ENCODE results near the gene GPATCH2L. TPM values are rescaled to one million over a fixed set of nuclear protein-coding genes. Genes with fewer than 3 reads are reported as not detected.
A peak's percentile ranks its signal among the peaks of the same experiment; 100 is the strongest.

GPATCH2L gene
- total RNA-seq, 1 donor: 43.8 TPM

- peaks cover 83% of the 10 kb centered on the region for H3K79me2 ChIP-seq (ENCODE audit: insufficient read depth, low read length)
- no peaks in the 10 kb centered on the region for H3K9me3 ChIP-seq (ENCODE audit: low read depth, low read length)
- no peak for DNase-seq (ENCODE audit: insufficient read length, low spot score, missing footprints)
- peaks cover 2% of the 10 kb centered on the region for H4K20me1 ChIP-seq (ENCODE audit: insufficient read depth, low read length)
- H3K4me3 ChIP-seq (ENCODE audit: insufficient read depth, low read length): no peak overlapping the region
- H3K4me1 ChIP-seq (ENCODE audit: insufficient read depth, low read length): no peaks in the 10 kb centered on the region
- no peak overlapping the region for H3K27ac ChIP-seq (ENCODE audit: low read depth, low read length)
- TF ChIP-seq CTCF (IDR thresholded peaks at IDR 0.05; ENCODE audit: extremely low read depth, low read depth, low read length): no peak
- H2AFZ ChIP-seq (ENCODE audit: low read length): no peak overlapping the region
- H3K4me2 ChIP-seq (ENCODE audit: insufficient read depth, low read length): no peak overlapping the region
- H3K36me3 ChIP-seq (ENCODE audit: insufficient read depth, low read length): peaks cover 54% of the 10 kb centered on the region
- H3K27me3 ChIP-seq (ENCODE audit: insufficient read depth, low read length): no peaks in the 10 kb centered on the region
These were observed 18.1 kb downstream of the GPATCH2L start for GRCh38 chr14:76169776-76170175.

GRCh38 chr14:76174982-76175381, 23.3 kb downstream of the GPATCH2L start:
- H3K79me2 ChIP-seq (ENCODE audit: insufficient read depth, low read length): peaks cover 45% of the 10 kb centered on the region

GRCh38 chr14:76175942-76176341, 24.2 kb downstream of the GPATCH2L start:
- H2AFZ ChIP-seq (ENCODE audit: low read length): no peak overlapping the region
- DNase-seq (ENCODE audit: insufficient read length, low spot score, missing footprints): no peak
- H3K4me2 ChIP-seq (ENCODE audit: insufficient read depth, low read length): no peak overlapping the region
- no peak overlapping the region for H3K4me3 ChIP-seq (ENCODE audit: insufficient read depth, low read length)
- no peak for TF ChIP-seq CTCF (IDR thresholded peaks at IDR 0.05; ENCODE audit: extremely low read depth, low read depth, low read length)
- peaks cover 69% of the 10 kb centered on the region for H3K36me3 ChIP-seq (ENCODE audit: insufficient read depth, low read length)
- no peak overlapping the region for H3K27ac ChIP-seq (ENCODE audit: low read depth, low read length)
- no peaks in the 10 kb centered on the region for H3K27me3 ChIP-seq (ENCODE audit: insufficient read depth, low read length)
- peaks cover 39% of the 10 kb centered on the region for H3K79me2 ChIP-seq (ENCODE audit: insufficient read depth, low read length)
- H3K9me3 ChIP-seq (ENCODE audit: low read depth, low read length): no peaks in the 10 kb centered on the region
- no peaks in the 10 kb centered on the region for H4K20me1 ChIP-seq (ENCODE audit: insufficient read depth, low read length)
- H3K4me1 ChIP-seq (ENCODE audit: insufficient read depth, low read length): no peaks in the 10 kb centered on the region

More at GRCh38 chr14:76174982-76175381, 23.3 kb downstream of the GPATCH2L start:
- H2AFZ ChIP-seq (ENCODE audit: low read length): no peak overlapping the region
- H3K4me3 ChIP-seq (ENCODE audit: insufficient read depth, low read length): no peak overlapping the region
- H3K9me3 ChIP-seq (ENCODE audit: low read depth, low read length): no peaks in the 10 kb centered on the region
- no peaks in the 10 kb centered on the region for H3K4me1 ChIP-seq (ENCODE audit: insufficient read depth, low read length)
- H3K4me2 ChIP-seq (ENCODE audit: insufficient read depth, low read length): no peak overlapping the region
- no peaks in the 10 kb centered on the region for H4K20me1 ChIP-seq (ENCODE audit: insufficient read depth, low read length)
- DNase-seq (ENCODE audit: insufficient read length, low spot score, missing footprints): no peak
- H3K36me3 ChIP-seq (ENCODE audit: insufficient read depth, low read length): peaks cover 61% of the 10 kb centered on the region
- H3K27ac ChIP-seq (ENCODE audit: low read depth, low read length): no peak overlapping the region
- H3K27me3 ChIP-seq (ENCODE audit: insufficient read depth, low read length): no peaks in the 10 kb centered on the region
- TF ChIP-seq CTCF (IDR thresholded peaks at IDR 0.05; ENCODE audit: extremely low read depth, low read depth, low read length): no peak

GRCh38 chr14:76181546-76181945, 29.8 kb downstream of the GPATCH2L start:
- no peaks in the 10 kb centered on the region for H3K9me3 ChIP-seq (ENCODE audit: low read depth, low read length)
- peak; percentile 42 for TF ChIP-seq CTCF (IDR thresholded peaks at IDR 0.05; ENCODE audit: extremely low read depth, low read depth, low read length)
- H4K20me1 ChIP-seq (ENCODE audit: insufficient read depth, low read length): peaks cover 8% of the 10 kb centered on the region
- H3K79me2 ChIP-seq (ENCODE audit: insufficient read depth, low read length): peaks cover 44% of the 10 kb centered on the region
- no peak for DNase-seq (ENCODE audit: insufficient read length, low spot score, missing footprints)
- H3K27me3 ChIP-seq (ENCODE audit: insufficient read depth, low read length): no peaks in the 10 kb centered on the region
- no peak overlapping the region for H3K4me3 ChIP-seq (ENCODE audit: insufficient read depth, low read length)
- no peak overlapping the region for H2AFZ ChIP-seq (ENCODE audit: low read length)
- no peaks in the 10 kb centered on the region for H3K4me1 ChIP-seq (ENCODE audit: insufficient read depth, low read length)
- no peak overlapping the region for H3K27ac ChIP-seq (ENCODE audit: low read depth, low read length)
- no peak overlapping the region for H3K4me2 ChIP-seq (ENCODE audit: insufficient read depth, low read length)
- peaks cover 49% of the 10 kb centered on the region for H3K36me3 ChIP-seq (ENCODE audit: insufficient read depth, low read length)
